ENCODE data around the gene NEK3. TPM values are rescaled to one million over a fixed set of nuclear protein-coding genes. Genes with fewer than 3 reads are reported as not detected.
"Not testable (repeated sequence)": the region's sequence is repeated elsewhere in the genome, so short reads cannot be mapped to it uniquely, and the experiment has no call there.

Gene NEK3
- total RNA-seq, 2 donors from 2014 or later: 10.4 to 16.4 TPM

DNA sequence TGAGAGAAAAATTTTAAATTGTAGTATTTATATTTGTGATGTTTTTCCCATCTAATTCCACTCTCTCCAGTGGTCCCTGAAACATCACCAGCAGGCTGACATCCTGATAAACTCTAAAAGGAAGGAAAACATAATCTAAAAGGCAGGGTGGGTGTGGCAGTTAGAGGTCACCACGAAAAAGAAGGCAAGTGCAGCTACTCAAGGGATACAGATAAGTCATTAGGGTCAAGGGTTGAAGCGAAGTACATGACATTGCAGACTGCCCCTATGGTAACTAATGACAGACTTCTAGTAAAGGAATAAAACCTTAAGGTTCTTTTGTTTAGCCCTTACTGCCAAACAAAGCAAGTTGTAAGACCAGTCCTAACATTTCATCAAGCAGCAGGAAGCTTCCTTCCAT, 6.0 kb upstream of the NEK3 start:
- H3K36me3 ChIP-seq: peaks cover 14% of the 10 kb centered on the region
- no peak for ATAC-seq (ENCODE audit: insufficient number of reproducible peaks, low FRiP score, low read depth)
- no peak for DNase-seq (ENCODE audit: low spot score)
- no peaks in the 10 kb centered on the region for H3K9me3 ChIP-seq
- no peak overlapping the region for H3K27ac ChIP-seq
- H3K27me3 ChIP-seq (replicated peaks; ENCODE audit: insufficient read depth): no peaks in the 10 kb centered on the region
- no peaks in the 10 kb centered on the region for H3K4me1 ChIP-seq (ENCODE audit: control insufficient read depth in 1 of 2, low read depth in 2 of 2)
- TF ChIP-seq, protein P1, sequence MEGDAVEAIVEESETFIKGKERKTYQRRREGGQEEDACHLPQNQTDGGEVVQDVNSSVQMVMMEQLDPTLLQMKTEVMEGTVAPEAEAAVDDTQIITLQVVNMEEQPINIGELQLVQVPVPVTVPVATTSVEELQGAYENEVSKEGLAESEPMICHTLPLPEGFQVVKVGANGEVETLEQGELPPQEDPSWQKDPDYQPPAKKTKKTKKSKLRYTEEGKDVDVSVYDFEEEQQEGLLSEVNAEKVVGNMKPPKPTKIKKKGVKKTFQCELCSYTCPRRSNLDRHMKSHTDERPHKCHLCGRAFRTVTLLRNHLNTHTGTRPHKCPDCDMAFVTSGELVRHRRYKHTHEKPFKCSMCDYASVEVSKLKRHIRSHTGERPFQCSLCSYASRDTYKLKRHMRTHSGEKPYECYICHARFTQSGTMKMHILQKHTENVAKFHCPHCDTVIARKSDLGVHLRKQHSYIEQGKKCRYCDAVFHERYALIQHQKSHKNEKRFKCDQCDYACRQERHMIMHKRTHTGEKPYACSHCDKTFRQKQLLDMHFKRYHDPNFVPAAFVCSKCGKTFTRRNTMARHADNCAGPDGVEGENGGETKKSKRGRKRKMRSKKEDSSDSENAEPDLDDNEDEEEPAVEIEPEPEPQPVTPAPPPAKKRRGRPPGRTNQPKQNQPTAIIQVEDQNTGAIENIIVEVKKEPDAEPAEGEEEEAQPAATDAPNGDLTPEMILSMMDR (IDR thresholded peaks at IDR 0.05): no peak
- H3K4me3 ChIP-seq: no peak overlapping the region

DNA sequence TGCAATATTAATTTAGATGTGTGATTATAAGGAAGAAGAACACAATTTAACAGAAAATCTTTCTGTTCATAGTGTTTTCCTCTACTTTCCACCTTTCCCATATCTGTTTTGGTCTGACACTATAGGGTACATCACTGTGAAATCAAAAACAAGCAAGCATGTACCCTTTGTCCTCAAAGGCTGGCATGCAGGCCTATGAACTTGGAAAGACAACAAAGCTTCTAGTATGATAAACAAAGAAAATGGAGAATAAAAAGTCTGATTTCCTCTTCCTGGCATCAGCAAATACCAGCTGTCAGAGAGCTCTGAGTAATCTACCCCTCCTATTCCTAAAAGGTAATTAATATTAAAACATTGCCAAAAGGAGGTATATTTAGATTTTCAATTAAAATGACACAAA, 5.6 kb upstream of the NEK3 start:
- H3K27ac ChIP-seq: no peak overlapping the region
- peaks cover 9% of the 10 kb centered on the region for H3K36me3 ChIP-seq
- H3K9me3 ChIP-seq: no peaks in the 10 kb centered on the region
- TF ChIP-seq, protein P1 (IDR thresholded peaks at IDR 0.05): no peak
- DNase-seq (ENCODE audit: low spot score): no peak
- no peak overlapping the region for H3K4me3 ChIP-seq
- ATAC-seq (ENCODE audit: insufficient number of reproducible peaks, low FRiP score, low read depth): no peak
- no peaks in the 10 kb centered on the region for H3K27me3 ChIP-seq (replicated peaks; ENCODE audit: insufficient read depth)
- peaks cover under 1 to 1% of the 10 kb centered on the region in 2 donors for H3K4me1 ChIP-seq (ENCODE audit: control insufficient read depth in 1 of 2, low read depth in 2 of 2)

DNA sequence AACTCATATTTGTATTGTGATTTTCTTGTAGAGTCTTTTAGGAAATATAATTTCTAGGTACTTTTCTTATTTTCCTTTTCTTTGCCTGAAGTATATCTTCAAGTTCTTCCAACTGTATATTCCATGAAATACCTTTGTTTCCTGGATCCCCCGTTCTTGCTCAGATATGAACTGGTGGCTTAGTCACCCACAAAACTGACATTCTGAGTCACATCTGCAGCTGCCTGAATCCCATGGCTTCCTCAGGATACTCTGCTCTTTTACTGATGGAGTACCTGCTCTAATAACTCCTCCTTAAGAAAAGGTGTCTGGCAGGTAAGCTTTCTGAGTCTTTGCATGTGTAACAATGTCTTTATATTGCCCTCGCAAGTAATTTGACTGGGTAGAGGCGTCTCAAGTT, 4.5 kb upstream of the NEK3 start:
- H3K27ac ChIP-seq; H3K36me3 ChIP-seq; ATAC-seq (ENCODE audit: insufficient number of reproducible peaks, low FRiP score, low read depth); DNase-seq (ENCODE audit: low spot score); H3K4me1 ChIP-seq (ENCODE audit: control insufficient read depth in 1 of 2, low read depth in 2 of 2); H3K4me3 ChIP-seq; H3K27me3 ChIP-seq (replicated peaks; ENCODE audit: insufficient read depth); H3K9me3 ChIP-seq: not testable (repeated sequence)

DNA sequence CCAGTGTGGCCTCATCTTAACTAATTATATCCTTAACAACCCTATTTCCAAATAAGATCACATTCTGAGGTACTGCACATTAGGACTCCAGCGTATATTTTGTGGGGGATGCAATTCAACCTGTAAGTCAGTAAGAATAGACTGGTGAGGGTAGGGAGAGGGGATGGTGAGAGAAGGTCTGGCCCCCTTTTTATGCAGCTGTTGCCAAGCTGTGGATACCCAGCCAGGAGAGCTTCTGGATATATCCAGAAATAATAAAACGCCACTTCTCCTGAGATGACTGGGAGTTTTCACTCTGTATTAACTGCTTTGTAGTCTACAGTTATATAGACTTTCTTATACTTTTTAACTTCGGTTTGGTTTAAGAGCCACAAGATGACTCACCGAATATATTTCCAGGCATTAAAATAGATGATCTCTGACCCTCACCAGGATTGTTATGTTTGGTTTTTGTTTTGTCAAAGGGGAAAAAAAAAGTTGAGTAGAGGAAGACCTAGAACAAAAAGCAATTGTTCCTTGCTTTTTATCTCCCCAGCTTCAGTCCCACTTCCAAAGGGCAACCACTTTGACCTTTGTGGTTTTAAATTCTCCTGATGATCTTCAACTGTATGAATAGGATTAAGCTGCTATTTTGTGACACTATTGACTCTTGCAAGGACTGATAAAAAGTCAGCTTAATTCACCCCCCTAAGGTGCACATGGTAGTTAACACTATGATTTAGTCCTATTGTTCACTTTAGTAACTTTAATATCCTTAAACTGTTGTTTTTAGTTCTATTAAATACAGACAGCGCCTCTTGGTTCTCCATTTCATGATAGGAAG, 3.1 kb upstream of the NEK3 start:
- DNase-seq (ENCODE audit: low spot score) (no peak), ATAC-seq (ENCODE audit: insufficient number of reproducible peaks, low FRiP score, low read depth) (no peak)
- Histone ChIP-seq H3K4me3 (no peak overlapping the region), H3K36me3 (no peaks in the 10 kb centered on the region), H3K9me3 (no peaks in the 10 kb centered on the region), H3K4me1 (ENCODE audit: control insufficient read depth in 1 of 2, low read depth in 2 of 2) (peaks cover 4 to 18% of the 10 kb centered on the region in 2 donors), H3K27me3 (replicated peaks; ENCODE audit: insufficient read depth) (no peaks in the 10 kb centered on the region), H3K27ac (no peak overlapping the region)
- TF ChIP-seq, protein P1 (IDR thresholded peaks at IDR 0.05): no peak

DNA sequence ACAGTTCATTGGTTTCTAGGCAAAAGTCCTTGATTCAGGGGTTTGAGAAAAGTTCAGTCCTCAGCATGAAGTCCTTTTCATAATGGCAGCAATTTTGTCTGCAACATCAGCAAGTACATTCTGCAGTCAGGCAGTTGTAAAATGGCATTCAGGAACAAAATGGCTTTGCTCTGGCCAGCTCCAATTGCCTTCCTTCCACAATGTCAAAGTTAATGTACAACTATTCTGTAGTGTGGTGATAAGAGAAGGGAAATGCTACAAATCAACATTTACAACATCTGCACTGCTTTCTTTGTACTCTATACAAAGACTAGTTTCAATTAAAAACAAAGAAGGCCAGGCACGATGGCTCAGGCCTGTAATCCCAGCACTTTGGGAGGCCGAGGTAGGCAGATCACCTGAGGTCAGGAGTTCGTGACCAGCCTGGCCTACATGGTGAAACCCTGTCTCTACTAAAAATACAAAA, 1.8 kb upstream of the NEK3 start:
- DNase-seq (ENCODE audit: low spot score) (no peak), ATAC-seq (ENCODE audit: insufficient number of reproducible peaks, low FRiP score, low read depth) (no peak)
- Histone ChIP-seq H3K4me1 (ENCODE audit: control insufficient read depth in 1 of 2, low read depth in 2 of 2) (peaks cover 4 to 18% of the 10 kb centered on the region in 2 donors), H3K27ac (no peak overlapping the region), H3K27me3 (replicated peaks; ENCODE audit: insufficient read depth) (no peaks in the 10 kb centered on the region), H3K36me3 (no peaks in the 10 kb centered on the region), H3K9me3 (no peaks in the 10 kb centered on the region), H3K4me3 (no peak overlapping the region)
- TF ChIP-seq, protein P1 (IDR thresholded peaks at IDR 0.05): no peak

All from thoracic aorta (tissue), 2 donors.